ENCODE data around the gene GPR132.

GRCh38 chr14:105042813-105043212 lies 22.4 kb downstream of the GPR132 start:
- no peak for TF ChIP-seq POLR2AphosphoS5 (IDR thresholded peaks at IDR 0.05)
- TF ChIP-seq, protein P1, sequence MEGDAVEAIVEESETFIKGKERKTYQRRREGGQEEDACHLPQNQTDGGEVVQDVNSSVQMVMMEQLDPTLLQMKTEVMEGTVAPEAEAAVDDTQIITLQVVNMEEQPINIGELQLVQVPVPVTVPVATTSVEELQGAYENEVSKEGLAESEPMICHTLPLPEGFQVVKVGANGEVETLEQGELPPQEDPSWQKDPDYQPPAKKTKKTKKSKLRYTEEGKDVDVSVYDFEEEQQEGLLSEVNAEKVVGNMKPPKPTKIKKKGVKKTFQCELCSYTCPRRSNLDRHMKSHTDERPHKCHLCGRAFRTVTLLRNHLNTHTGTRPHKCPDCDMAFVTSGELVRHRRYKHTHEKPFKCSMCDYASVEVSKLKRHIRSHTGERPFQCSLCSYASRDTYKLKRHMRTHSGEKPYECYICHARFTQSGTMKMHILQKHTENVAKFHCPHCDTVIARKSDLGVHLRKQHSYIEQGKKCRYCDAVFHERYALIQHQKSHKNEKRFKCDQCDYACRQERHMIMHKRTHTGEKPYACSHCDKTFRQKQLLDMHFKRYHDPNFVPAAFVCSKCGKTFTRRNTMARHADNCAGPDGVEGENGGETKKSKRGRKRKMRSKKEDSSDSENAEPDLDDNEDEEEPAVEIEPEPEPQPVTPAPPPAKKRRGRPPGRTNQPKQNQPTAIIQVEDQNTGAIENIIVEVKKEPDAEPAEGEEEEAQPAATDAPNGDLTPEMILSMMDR (IDR thresholded peaks at IDR 0.05) = no peak

Measured in breast epithelium (tissue), 3 donors.